Epithelial cell of prostate (primary cell): ENCODE measurements around the gene ASB7.

Experiments used
- DNase-seq: peaks from one replicate; pipeline ENCODE4 v3.0.0-alpha.2; 2011; ENCODE audit warnings: low read depth, low spot score
- H3K27ac ChIP-seq: fragments of 450-650 bp; 2 replicates; pipeline ENCODE4 v1.5.1; 2017; ENCODE audit warnings: mild to moderate bottlenecking

ASB7 gene

GRCh38 chr15:100595964-100596363 is 6.4 kb upstream of the ASB7 start:
- peak overlapping the region; percentile 63 for H3K27ac ChIP-seq
- no peak for DNase-seq

GRCh38 chr15:100596792-100597191 is 5.6 kb upstream of the ASB7 start:
- peak; percentile 49 for DNase-seq
- H3K27ac ChIP-seq, result peak overlapping the region; percentile 63

DNA sequence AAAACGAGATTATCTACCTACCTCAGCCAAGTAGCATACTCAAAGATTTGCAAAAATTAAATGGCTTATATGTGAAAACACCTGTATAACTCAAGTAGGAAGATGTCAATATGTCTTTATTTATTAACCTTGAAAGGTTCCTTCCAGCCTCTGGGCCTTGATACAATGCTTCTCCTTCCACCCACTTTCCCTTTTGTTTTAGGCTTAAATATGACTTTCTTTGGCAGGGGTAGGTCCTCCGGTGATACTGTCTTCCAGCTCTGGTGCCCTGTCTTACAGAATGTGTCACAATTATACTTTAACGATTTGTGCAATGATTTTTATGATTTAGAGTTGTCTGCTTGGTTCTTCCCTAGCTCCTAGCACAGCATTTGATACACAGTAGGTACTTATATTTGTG is 4.5 kb upstream of the ASB7 start:
- DNase-seq, result no peak
- H3K27ac ChIP-seq, result peak overlapping the region; percentile 63

- no peak for DNase-seq
These were observed 3.7 kb upstream of the ASB7 start for GRCh38 chr15:100598655-100599054.

DNA sequence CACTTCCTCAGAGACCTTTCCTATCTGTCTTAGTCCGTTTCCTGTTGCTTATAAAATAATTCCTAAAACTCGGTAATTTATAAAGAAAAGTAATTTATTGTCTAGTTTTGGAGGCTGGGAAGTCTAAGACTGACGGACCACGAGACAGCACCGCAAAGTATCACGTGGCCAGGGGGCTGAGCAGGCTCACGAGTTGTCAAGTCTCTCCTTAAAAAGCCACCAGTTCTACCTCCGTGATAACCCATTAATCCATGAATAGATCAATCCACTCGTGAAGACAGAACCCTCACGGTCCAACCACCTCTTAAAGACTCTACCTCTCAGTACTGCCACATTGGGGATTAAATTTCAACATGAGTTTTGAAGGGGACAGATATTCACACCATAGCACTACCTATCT is 1.2 kb upstream of the ASB7 start:
- peak overlapping the region; percentile 50 for H3K27ac ChIP-seq
- no peak for DNase-seq

More at GRCh38 chr15:100598655-100599054, 3.7 kb upstream of the ASB7 start:
- H3K27ac ChIP-seq, result no peak overlapping the region

DNA sequence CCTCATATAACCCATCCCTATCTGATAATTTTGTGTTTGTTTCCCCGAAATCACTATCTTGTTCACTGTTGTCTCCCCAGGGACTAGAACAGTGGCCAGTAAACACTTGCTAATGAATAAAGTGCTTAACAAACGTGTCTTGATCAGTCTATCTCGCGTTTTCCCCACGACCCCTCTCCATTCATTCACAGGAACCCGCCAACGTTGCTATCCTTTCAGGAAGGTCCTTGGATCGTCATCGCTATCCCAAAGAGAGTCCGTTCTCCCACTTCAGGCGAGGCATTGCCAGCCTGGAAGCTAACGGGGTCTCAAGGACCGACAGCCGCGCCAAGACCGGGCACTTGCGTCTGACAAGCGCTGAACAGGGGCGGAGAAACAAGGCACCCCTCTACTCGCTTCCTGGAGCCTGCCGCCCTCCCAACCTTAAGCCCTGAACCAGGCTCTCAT is 749 bp upstream of the ASB7 start:
- DNase-seq, result no peak
- peak overlapping the region; percentile 50 for H3K27ac ChIP-seq

DNA sequence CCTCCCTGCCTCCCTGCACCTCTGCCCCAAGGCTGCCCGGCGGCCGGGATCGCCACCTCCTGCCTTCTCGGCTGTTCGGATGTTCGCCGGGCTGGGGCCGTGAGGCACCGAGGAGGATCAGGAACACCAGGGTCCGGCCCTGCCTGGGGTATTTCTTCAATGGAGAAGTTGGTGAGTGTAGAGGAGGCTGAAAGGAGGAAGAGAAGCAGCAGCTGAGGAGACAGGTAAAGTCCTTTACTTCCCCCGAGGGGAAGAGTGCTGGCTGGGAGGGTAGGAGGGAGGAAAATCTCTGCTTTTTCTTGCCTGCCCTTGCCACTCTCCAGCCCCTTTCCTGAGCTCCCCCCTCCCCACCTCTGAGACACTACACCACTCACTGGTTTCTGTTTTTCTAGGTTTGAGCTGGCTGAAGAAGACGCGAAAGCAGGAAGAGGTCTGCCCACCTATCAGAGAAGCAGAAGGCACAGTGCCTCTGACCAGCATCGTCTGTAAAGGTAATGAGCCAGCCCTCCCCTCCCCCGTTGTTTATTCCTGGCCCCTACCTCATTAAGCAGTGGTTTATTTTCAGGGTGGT is 519 bp downstream of the ASB7 start:
- no peak for DNase-seq
- H3K27ac ChIP-seq, result peak overlapping the region; percentile 63

DNA sequence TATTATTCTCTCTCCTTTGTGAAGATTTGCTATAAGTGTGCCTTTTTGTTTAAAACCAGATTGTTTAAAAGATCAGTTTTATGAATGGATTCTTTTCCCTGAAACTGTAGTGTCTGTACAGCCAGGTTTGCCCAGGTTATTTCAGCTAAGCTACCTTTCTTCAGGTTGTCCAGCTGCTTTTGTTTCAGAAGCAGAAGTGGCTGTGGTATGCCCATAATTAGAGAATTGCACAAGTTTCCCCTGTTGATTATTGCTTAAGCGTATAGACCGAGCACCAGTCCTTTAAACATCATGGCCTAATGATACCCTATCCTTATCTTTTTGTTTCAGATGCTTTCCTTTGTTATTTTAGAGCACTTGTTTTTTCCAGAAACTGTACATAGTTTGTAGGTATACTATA is 10.2 kb downstream of the ASB7 start:
- no peak overlapping the region for H3K27ac ChIP-seq
- DNase-seq, result no peak

DNA sequence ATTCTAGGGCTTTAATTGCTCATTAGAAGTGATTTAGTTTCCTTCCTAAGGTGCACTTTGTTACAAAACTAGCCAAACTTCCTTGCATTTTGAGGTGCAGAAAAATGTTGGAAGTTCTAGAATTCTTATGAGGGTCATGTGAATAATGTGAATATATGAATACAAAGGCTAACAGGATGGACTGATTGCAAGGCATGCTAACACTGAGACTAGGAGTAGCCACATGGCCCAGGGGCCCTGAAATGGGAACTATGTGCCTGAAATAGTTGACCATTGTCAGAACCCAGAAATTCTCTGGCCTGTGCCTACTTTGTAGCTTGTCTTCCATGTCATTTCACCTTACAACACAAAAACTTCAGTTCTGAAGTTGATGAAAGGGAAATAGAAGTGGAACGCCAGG is 10.8 kb downstream of the ASB7 start:
- no peak overlapping the region for H3K27ac ChIP-seq
- no peak for DNase-seq

DNA sequence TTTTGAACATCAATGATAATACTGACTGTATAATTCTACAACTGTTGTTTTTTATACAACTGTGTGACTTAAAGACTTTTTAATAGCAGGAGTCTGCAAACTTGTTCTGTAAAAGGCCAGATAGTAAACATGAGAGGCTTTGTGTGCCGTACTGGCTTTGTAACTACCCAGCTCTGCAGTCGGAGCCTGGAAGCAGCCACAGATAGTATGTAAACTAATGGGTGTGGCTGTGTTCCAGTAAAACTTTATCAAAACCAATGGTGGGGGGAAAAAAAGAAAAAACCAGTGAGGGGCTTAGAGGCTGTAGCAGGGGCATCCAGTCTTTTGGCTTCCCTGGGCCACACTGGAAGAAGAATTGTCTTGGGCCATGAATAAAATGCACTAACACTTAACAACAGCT is 11.9 kb downstream of the ASB7 start:
- H3K27ac ChIP-seq, result no peak overlapping the region
- DNase-seq, result no peak

- no peak overlapping the region for H3K27ac ChIP-seq
- DNase-seq, result no peak
These were observed 12.5 kb downstream of the ASB7 start for GRCh38 chr15:100614918-100615317.

DNA sequence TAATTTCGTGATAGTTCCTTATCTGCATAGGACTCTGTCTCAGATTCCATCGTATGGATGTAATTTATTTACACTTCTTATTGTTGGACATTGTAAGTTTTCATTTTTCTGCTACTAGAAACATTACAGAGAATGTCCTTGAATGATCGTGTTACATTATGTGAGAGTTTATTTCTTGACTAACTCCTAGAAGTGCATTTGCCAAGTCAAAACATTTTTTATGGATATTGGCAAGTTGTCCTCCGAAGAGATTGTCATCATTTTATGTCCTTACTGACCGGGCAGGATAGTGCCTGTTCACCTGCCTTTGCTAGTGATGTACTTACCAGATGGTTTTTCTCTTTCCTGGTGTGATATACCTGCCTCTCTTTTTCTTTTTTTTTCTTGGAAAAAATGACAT is 13.4 kb downstream of the ASB7 start:
- H3K27ac ChIP-seq, result no peak overlapping the region
- no peak for DNase-seq

DNA sequence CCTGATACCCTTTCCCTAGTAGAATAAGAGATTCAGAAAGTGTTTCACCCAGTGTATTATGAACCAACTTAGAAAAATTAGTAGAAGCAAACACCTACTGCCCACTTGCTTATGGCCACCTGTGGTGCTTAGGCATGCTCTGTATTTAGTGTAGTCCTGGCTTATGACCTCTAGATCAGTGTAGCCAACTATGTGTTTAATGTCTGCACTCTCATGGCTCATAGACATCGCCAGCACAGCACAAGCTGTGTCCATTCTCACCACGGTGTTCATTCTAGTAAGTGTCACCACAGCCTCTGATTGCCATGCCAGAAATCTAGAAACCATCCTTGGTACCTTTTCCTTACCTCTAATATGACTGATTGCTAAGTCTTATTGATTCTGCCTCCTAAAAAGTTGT is 14.3 kb downstream of the ASB7 start:
- H3K27ac ChIP-seq, result no peak overlapping the region
- DNase-seq, result no peak

DNA sequence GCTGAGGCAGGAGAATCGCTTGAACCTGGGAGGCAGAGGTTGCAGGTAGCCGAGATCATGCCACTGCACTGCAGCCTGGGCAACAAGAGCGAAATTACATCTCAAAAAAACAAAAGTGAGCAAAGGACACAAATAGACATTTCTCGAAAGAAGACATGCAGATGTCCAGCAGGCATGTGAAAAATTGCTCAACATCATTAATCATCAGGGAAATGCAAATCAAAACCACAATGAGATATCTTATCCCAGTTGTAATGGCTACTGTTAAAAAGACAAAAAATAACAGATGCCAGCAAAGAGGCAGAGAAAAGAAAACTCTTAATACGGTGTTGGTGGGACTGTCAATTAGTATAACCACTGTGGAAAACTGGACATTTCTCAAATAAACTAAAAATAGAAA is 20.9 kb downstream of the ASB7 start:
- H3K27ac ChIP-seq, result no peak overlapping the region
- DNase-seq, result no peak

- H3K27ac ChIP-seq, result no peak overlapping the region
- peak; percentile 48 for DNase-seq
These were observed 25.5 kb downstream of the ASB7 start for GRCh38 chr15:100627789-100628395.

GRCh38 chr15:100628746-100629145 is 26.4 kb downstream of the ASB7 start:
- no peak for DNase-seq
- no peak overlapping the region for H3K27ac ChIP-seq

DNA sequence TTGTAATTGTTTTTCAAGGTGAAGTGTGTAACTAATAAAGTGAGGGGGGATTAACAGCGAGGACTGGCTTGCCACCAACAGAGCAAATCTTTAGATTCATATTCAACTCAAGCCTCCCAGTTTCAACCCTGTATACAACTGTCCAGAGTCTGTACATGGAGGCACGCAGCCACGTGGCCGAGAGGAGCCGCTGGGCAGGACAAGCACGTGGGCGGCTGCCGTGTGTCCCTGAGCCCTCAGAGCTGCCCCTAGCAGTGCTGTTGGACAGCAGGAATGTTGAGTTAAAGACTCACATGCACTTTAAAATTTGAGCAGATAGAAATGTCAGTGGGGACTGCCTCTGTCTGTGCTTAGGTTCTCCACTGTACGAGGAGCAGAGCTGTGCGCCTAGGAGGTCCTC is 29.4 kb downstream of the ASB7 start:
- DNase-seq, result no peak
- H3K27ac ChIP-seq, result no peak overlapping the region

GRCh38 chr15:100633763-100634075 is 31.3 kb downstream of the ASB7 start:
- no peak overlapping the region for H3K27ac ChIP-seq
- no peak for DNase-seq

DNA sequence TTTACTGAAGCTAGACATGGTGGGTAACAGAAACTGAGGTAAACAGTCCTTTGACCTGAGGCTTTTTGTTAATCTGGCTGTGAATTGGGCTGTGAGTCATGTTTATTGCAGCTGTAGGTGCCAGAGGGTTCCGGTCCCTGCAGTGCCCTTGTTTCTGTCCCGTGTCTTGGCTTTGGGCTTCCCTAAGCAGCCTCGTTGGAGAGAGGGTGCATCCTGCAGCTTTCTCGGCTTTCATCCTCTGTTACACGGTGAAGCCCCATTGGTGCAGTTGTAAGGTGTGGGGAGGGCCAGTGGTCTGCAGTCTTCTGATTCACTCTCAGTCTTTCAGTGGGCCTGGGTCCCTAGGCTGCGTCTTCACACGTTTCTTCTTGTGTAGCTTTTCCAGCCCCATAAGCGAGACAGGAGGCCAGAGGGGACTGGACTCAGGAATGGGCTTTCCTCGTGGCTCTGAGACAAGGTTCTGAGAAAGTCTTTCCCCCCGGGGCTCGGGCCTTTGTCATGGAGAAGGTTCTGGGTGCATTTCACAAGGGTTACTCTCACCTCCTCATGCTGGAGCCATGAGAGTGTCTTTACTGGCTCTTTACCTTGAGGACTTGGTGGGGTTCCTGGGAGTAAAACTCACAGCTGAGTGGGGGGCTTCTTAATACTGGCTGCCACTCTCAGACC is 33.1 kb downstream of the ASB7 start:
- no peak overlapping the region for H3K27ac ChIP-seq
- DNase-seq, result peak; percentile 18

- DNase-seq, result no peak
- H3K27ac ChIP-seq, result no peak overlapping the region
These were observed 35.9 kb downstream of the ASB7 start for GRCh38 chr15:100638177-100638730.

- H3K27ac ChIP-seq, result no peak overlapping the region
- no peak for DNase-seq
These were observed 40.0 kb downstream of the ASB7 start for GRCh38 chr15:100642213-100642949.
